ENCODE results near the gene HEATR5A. TPM values are rescaled to one million over a fixed set of nuclear protein-coding genes. Genes with fewer than 3 reads are reported as not detected.
"Not testable (repeated sequence)": the region's sequence is repeated elsewhere in the genome, so short reads cannot be mapped to it uniquely, and the experiment has no call there.

HEATR5A gene
- polyA plus RNA-seq, 1 donor (not counting 4 experiments of a cell fraction or from before 2014, with no cell fraction given) = 16.7 TPM

- H3K9me1 ChIP-seq (ENCODE audit: control insufficient read depth, extremely low read depth, insufficient read depth, low read length) = no peaks in the 10 kb centered on the region
- no peak for FAIRE-seq
- TF ChIP-seq CTCF (optimal IDR thresholded peaks at IDR 0.05 in 1 of 3, IDR thresholded peaks at IDR 0.05 in 1 of 3, conservative IDR thresholded peaks at IDR 0.05 in 1 of 3; ENCODE audit: extremely low read depth in 1 of 3, insufficient read depth in 2 of 3, low read length in 3 of 3) = no peak
- TF ChIP-seq EZH2 (IDR thresholded peaks at IDR 0.05; ENCODE audit: low read length) = no peak
- H3K36me3 ChIP-seq (ENCODE audit: control insufficient read depth in 2 of 2, extremely low read depth in 1 of 2, insufficient read depth in 2 of 2, low read length in 2 of 2) = no peaks in the 10 kb centered on the region
- no peak for DNase-seq (ENCODE audit: low read depth, low spot score)
- peaks cover 48% of the 10 kb centered on the region for H3K4me1 ChIP-seq (ENCODE audit: control insufficient read depth, extremely low read depth, insufficient read depth, low read length)
- H3K79me2 ChIP-seq (ENCODE audit: control insufficient read depth, insufficient read depth, low read length) = no peaks in the 10 kb centered on the region
- no peaks in the 10 kb centered on the region for H4K20me1 ChIP-seq (ENCODE audit: control insufficient read depth, extremely low read depth, insufficient read depth, low read length)
- H3K27me3 ChIP-seq (ENCODE audit: control insufficient read depth, extremely low read depth, insufficient read depth, low read length) = no peaks in the 10 kb centered on the region
- no peaks in the 10 kb centered on the region for H3K9me3 ChIP-seq (ENCODE audit: control insufficient read depth, low read depth, low read length)
- no peak overlapping the region for H3K4me3 ChIP-seq (ENCODE audit: control insufficient read depth in 2 of 3, extremely low read depth in 1 of 3, insufficient read depth in 2 of 3, low read depth in 1 of 3, low read length in 3 of 3)
- no peak overlapping the region for H2AFZ ChIP-seq (ENCODE audit: control insufficient read depth, low read length)
- H3K9ac ChIP-seq (ENCODE audit: control insufficient read depth, extremely low read depth, insufficient read depth, low read length) = no peak overlapping the region
- dilution Hi-C loops (cut with MboI; ENCODE audit: extremely low pct_ligation_motif_present, low sequenced_read_pairs) = no loop called here
- H3K4me2 ChIP-seq (ENCODE audit: control insufficient read depth, extremely low read depth, insufficient read depth, low read depth, low read length) = no peak overlapping the region
- no peak overlapping the region for H3K27ac ChIP-seq (ENCODE audit: control insufficient read depth, insufficient read depth, low read length)
Observed at GRCh38 chr14:31261523-31261858, 158.9 kb downstream of the HEATR5A start.

- DNase-seq (ENCODE audit: low read depth, low spot score); H3K27me3 ChIP-seq (ENCODE audit: control insufficient read depth, extremely low read depth, insufficient read depth, low read length); H3K9ac ChIP-seq (ENCODE audit: control insufficient read depth, extremely low read depth, insufficient read depth, low read length); H3K4me3 ChIP-seq (ENCODE audit: control insufficient read depth in 2 of 3, extremely low read depth in 1 of 3, insufficient read depth in 2 of 3, low read depth in 1 of 3, low read length in 3 of 3); H3K79me2 ChIP-seq (ENCODE audit: control insufficient read depth, insufficient read depth, low read length); dilution Hi-C loops (cut with MboI; ENCODE audit: extremely low pct_ligation_motif_present, low sequenced_read_pairs); H3K9me1 ChIP-seq (ENCODE audit: control insufficient read depth, extremely low read depth, insufficient read depth, low read length); H3K27ac ChIP-seq (ENCODE audit: control insufficient read depth, insufficient read depth, low read length); H2AFZ ChIP-seq (ENCODE audit: control insufficient read depth, low read length); H3K4me2 ChIP-seq (ENCODE audit: control insufficient read depth, extremely low read depth, insufficient read depth, low read depth, low read length); H3K9me3 ChIP-seq (ENCODE audit: control insufficient read depth, low read depth, low read length); H4K20me1 ChIP-seq (ENCODE audit: control insufficient read depth, extremely low read depth, insufficient read depth, low read length); FAIRE-seq; H3K36me3 ChIP-seq (ENCODE audit: control insufficient read depth in 2 of 2, extremely low read depth in 1 of 2, insufficient read depth in 2 of 2, low read length in 2 of 2): not testable (repeated sequence)
- H3K4me1 ChIP-seq (ENCODE audit: control insufficient read depth, extremely low read depth, insufficient read depth, low read length) = peaks cover 24% of the 10 kb centered on the region
Observed at GRCh38 chr14:31259040-31259435, 161.3 kb downstream of the HEATR5A start.

- no peak overlapping the region for H3K9ac ChIP-seq (ENCODE audit: control insufficient read depth, extremely low read depth, insufficient read depth, low read length)
- FAIRE-seq = no peak
- H3K9me3 ChIP-seq (ENCODE audit: control insufficient read depth, low read depth, low read length) = no peaks in the 10 kb centered on the region
- dilution Hi-C loops (cut with MboI; ENCODE audit: extremely low pct_ligation_motif_present, low sequenced_read_pairs) = no loop called here
- no peak overlapping the region for H3K27ac ChIP-seq (ENCODE audit: control insufficient read depth, insufficient read depth, low read length)
- no peaks in the 10 kb centered on the region for H3K27me3 ChIP-seq (ENCODE audit: control insufficient read depth, extremely low read depth, insufficient read depth, low read length)
- H4K20me1 ChIP-seq (ENCODE audit: control insufficient read depth, extremely low read depth, insufficient read depth, low read length) = no peaks in the 10 kb centered on the region
- peaks cover 19% of the 10 kb centered on the region for H3K4me1 ChIP-seq (ENCODE audit: control insufficient read depth, extremely low read depth, insufficient read depth, low read length)
- no peaks in the 10 kb centered on the region for H3K79me2 ChIP-seq (ENCODE audit: control insufficient read depth, insufficient read depth, low read length)
- H3K9me1 ChIP-seq (ENCODE audit: control insufficient read depth, extremely low read depth, insufficient read depth, low read length) = no peaks in the 10 kb centered on the region
- no peak overlapping the region for H3K4me2 ChIP-seq (ENCODE audit: control insufficient read depth, extremely low read depth, insufficient read depth, low read depth, low read length)
- H2AFZ ChIP-seq (ENCODE audit: control insufficient read depth, low read length) = no peak overlapping the region
- no peak for DNase-seq (ENCODE audit: low read depth, low spot score)
- no peak overlapping the region for H3K4me3 ChIP-seq (ENCODE audit: control insufficient read depth in 2 of 3, extremely low read depth in 1 of 3, insufficient read depth in 2 of 3, low read depth in 1 of 3, low read length in 3 of 3)
- H3K36me3 ChIP-seq (ENCODE audit: control insufficient read depth in 2 of 2, extremely low read depth in 1 of 2, insufficient read depth in 2 of 2, low read length in 2 of 2) = no peaks in the 10 kb centered on the region
- TF ChIP-seq EZH2 (IDR thresholded peaks at IDR 0.05; ENCODE audit: low read length) (no peak), CTCF (optimal IDR thresholded peaks at IDR 0.05 in 1 of 3, IDR thresholded peaks at IDR 0.05 in 1 of 3, conservative IDR thresholded peaks at IDR 0.05 in 1 of 3; ENCODE audit: extremely low read depth in 1 of 3, insufficient read depth in 2 of 3, low read length in 3 of 3) (no peak)
Observed at GRCh38 chr14:31258427-31259039, 161.8 kb downstream of the HEATR5A start.

Measured in keratinocyte (primary cell).